Neuron (in vitro differentiated cells): Measurements from ENCODE around the gene CSN2.

Experiments used
- H2AFZ ChIP-seq: one replicate; pipeline ENCODE4 v1.6.1; 2013; ENCODE audit warnings: low read depth, mild to moderate bottlenecking, inconsistent platforms, low read length, moderate library complexity
- H3K27me3 ChIP-seq: one replicate; pipeline ENCODE4 v1.6.1; 2013; ENCODE audit warnings: low read length; ENCODE audit not compliant: insufficient read depth
- H3K36me3 ChIP-seq: one replicate; pipeline ENCODE4 v1.6.1; 2013; ENCODE audit warnings: low read length; ENCODE audit not compliant: insufficient read depth
- H3K4me1 ChIP-seq: one replicate; pipeline ENCODE4 v1.6.1; 2013; ENCODE audit warnings: low read length; ENCODE audit not compliant: insufficient read depth
- H3K4me3 ChIP-seq: 2 replicates; pipeline ENCODE4 v1.5.1; 2013; ENCODE audit warnings: mild to moderate bottlenecking, low read length, moderate library complexity
- H3K9me3 ChIP-seq: one replicate; pipeline ENCODE4 v1.6.1; 2013; ENCODE audit warnings: low read length

The CSN2 gene

GRCh38 chr4:69965628-69966027 lies at the start of gene CSN2:
Gene CSN2 (minus strand): TSS chr4:69965728. CDS start chr4:69960995, 4,733 bp downstream.
- H2AFZ ChIP-seq, result no peak within 1 kb of the TSS

GRCh38 chr4:70008771-70009170 lies 43.2 kb upstream of the CSN2 start:
- H3K27me3 ChIP-seq, result no peaks in the 10 kb centered on the region
- H3K36me3 ChIP-seq, result no peaks in the 10 kb centered on the region
- no peaks in the 10 kb centered on the region for H3K9me3 ChIP-seq
- H3K4me1 ChIP-seq, result no peaks in the 10 kb centered on the region
- H2AFZ ChIP-seq, result no peak overlapping the region
- H3K4me3 ChIP-seq, result no peak overlapping the region

More at GRCh38 chr4:69965628-69966027, at the start of gene CSN2:
- Histone ChIP-seq H3K4me1 (no peaks in the 10 kb centered on the region), H3K27me3 (no peaks in the 10 kb centered on the region), H3K9me3 (no peaks in the 10 kb centered on the region), H3K4me3 (no peak within 1 kb of the TSS), H3K36me3 (no peaks in the 10 kb centered on the region)

- H3K36me3 ChIP-seq, result no peaks in the 10 kb centered on the region
- no peak overlapping the region for H2AFZ ChIP-seq
- no peaks in the 10 kb centered on the region for H3K4me1 ChIP-seq
- H3K27me3 ChIP-seq, result no peaks in the 10 kb centered on the region
- H3K9me3 ChIP-seq, result no peaks in the 10 kb centered on the region
- H3K4me3 ChIP-seq, result no peak overlapping the region
Measured at GRCh38 chr4:70002507-70002906, 37.0 kb upstream of the CSN2 start.

- Histone ChIP-seq H3K36me3 (no peaks in the 10 kb centered on the region), H3K4me3 (no peak overlapping the region), H3K9me3 (no peaks in the 10 kb centered on the region), H3K4me1 (no peaks in the 10 kb centered on the region), H3K27me3 (no peaks in the 10 kb centered on the region), H2AFZ (no peak overlapping the region)
Measured at GRCh38 chr4:70000711-70001110, 35.2 kb upstream of the CSN2 start.

- no peaks in the 10 kb centered on the region for H3K4me1 ChIP-seq
- no peak overlapping the region for H3K4me3 ChIP-seq
- H3K36me3 ChIP-seq, result no peaks in the 10 kb centered on the region
- H2AFZ ChIP-seq, result no peak overlapping the region
- H3K27me3 ChIP-seq, result no peaks in the 10 kb centered on the region
- no peaks in the 10 kb centered on the region for H3K9me3 ChIP-seq
Measured at GRCh38 chr4:69999420-69999819, 33.9 kb upstream of the CSN2 start.

GRCh38 chr4:69995526-69996016 lies 30.0 kb upstream of the CSN2 start, which contains the start of gene STATH:
Gene STATH (plus strand): TSS chr4:69995966. CDS start chr4:69998438, 2,472 bp downstream.
- Histone ChIP-seq H2AFZ (no peak within 1 kb of the TSS), H3K27me3 (no peaks in the 10 kb centered on the region), H3K4me1 (no peaks in the 10 kb centered on the region), H3K9me3 (no peaks in the 10 kb centered on the region), H3K36me3 (no peaks in the 10 kb centered on the region), H3K4me3 (no peak within 1 kb of the TSS)

GRCh38 chr4:69994782-69995181 lies 29.3 kb upstream of the CSN2 start:
- Histone ChIP-seq H3K27me3 (no peaks in the 10 kb centered on the region), H3K4me3 (no peak overlapping the region), H3K9me3 (no peaks in the 10 kb centered on the region)

GRCh38 chr4:69991016-69991415 lies 25.5 kb upstream of the CSN2 start:
- Histone ChIP-seq H3K27me3 (no peaks in the 10 kb centered on the region), H3K9me3 (no peaks in the 10 kb centered on the region), H3K4me3 (no peak overlapping the region), H3K4me1 (no peaks in the 10 kb centered on the region), H3K36me3 (no peaks in the 10 kb centered on the region), H2AFZ (no peak overlapping the region)

More at GRCh38 chr4:69994782-69995181, 29.3 kb upstream of the CSN2 start:
- Histone ChIP-seq H3K36me3 (no peaks in the 10 kb centered on the region), H3K4me1 (no peaks in the 10 kb centered on the region), H2AFZ (no peak overlapping the region)

- Histone ChIP-seq H3K36me3 (no peaks in the 10 kb centered on the region), H3K4me3 (no peak overlapping the region), H3K9me3 (no peaks in the 10 kb centered on the region), H3K27me3 (no peaks in the 10 kb centered on the region), H2AFZ (no peak overlapping the region), H3K4me1 (no peaks in the 10 kb centered on the region)
Measured at GRCh38 chr4:69986663-69987062, 21.1 kb upstream of the CSN2 start.

- no peak overlapping the region for H3K4me3 ChIP-seq
- H3K36me3 ChIP-seq, result no peaks in the 10 kb centered on the region
- no peaks in the 10 kb centered on the region for H3K9me3 ChIP-seq
- H2AFZ ChIP-seq, result no peak overlapping the region
- H3K4me1 ChIP-seq, result no peaks in the 10 kb centered on the region
- no peaks in the 10 kb centered on the region for H3K27me3 ChIP-seq
Measured at GRCh38 chr4:69984030-69984443, 18.5 kb upstream of the CSN2 start.

- Histone ChIP-seq H2AFZ (no peak overlapping the region), H3K4me1 (no peaks in the 10 kb centered on the region), H3K4me3 (no peak overlapping the region), H3K27me3 (no peaks in the 10 kb centered on the region), H3K9me3 (no peaks in the 10 kb centered on the region), H3K36me3 (no peaks in the 10 kb centered on the region)
Measured at GRCh38 chr4:69977582-69977981, 12.1 kb upstream of the CSN2 start.

GRCh38 chr4:69974631-69975030 lies 9.1 kb upstream of the CSN2 start:
- Histone ChIP-seq H2AFZ (no peak overlapping the region), H3K4me1 (no peaks in the 10 kb centered on the region), H3K36me3 (no peaks in the 10 kb centered on the region), H3K4me3 (no peak overlapping the region), H3K27me3 (no peaks in the 10 kb centered on the region), H3K9me3 (no peaks in the 10 kb centered on the region)

- Histone ChIP-seq H3K4me1 (no peaks in the 10 kb centered on the region), H3K27me3 (no peaks in the 10 kb centered on the region), H3K9me3 (no peaks in the 10 kb centered on the region), H3K4me3 (no peak overlapping the region), H2AFZ (no peak overlapping the region), H3K36me3 (no peaks in the 10 kb centered on the region)
Measured at GRCh38 chr4:69970071-69970470, 4.5 kb upstream of the CSN2 start.

- Histone ChIP-seq H3K27me3 (no peaks in the 10 kb centered on the region), H3K9me3 (no peaks in the 10 kb centered on the region), H3K36me3 (no peaks in the 10 kb centered on the region), H3K4me3 (no peak overlapping the region), H3K4me1 (no peaks in the 10 kb centered on the region), H2AFZ (no peak overlapping the region)
Measured at GRCh38 chr4:69957209-69957608, 8.3 kb downstream of the CSN2 start.
